Gastroesophageal sphincter (tissue), 3 donors: ENCODE results near the gene ARHGAP26.

Experiments
- CTCF ChIP-seq, 4 experiments: fragments of 200-600 bp in 2 of 4; fragments of 450-650 bp in 2 of 4; sonication (generic) in 1 of 4; IDR thresholded peaks; one replicate each; pipeline ENCODE4 v1.5.1; 2017 to 2019; ENCODE audit warnings: antibody characterized with exemption in 4 of 4, mild to moderate bottlenecking in 2 of 4, moderate library complexity in 2 of 4
- POLR2A ChIP-seq, 2 donors: fragments of 450-650 bp; IDR thresholded peaks; one replicate each; pipeline ENCODE4 v1.6.1; 2017; ENCODE audit warnings: antibody characterized with exemption in 2 of 2, mild to moderate bottlenecking in 2 of 2, moderate library complexity in 1 of 2

- TF ChIP-seq CTCF (IDR thresholded peaks at IDR 0.05) (no peak), POLR2A (IDR thresholded peaks at IDR 0.05) (no peak)
These were observed 167.2 kb downstream of the ARHGAP26 start for GRCh38 chr5:142937374-142937773.
